Amniotic stem cell (primary cell): ENCODE data around the gene CD52.

Experiments used
- DNase-seq: peaks from one replicate; lab custom pipeline; 2025; lab: John Stamatoyannopoulos, UW

The CD52 gene

DNA sequence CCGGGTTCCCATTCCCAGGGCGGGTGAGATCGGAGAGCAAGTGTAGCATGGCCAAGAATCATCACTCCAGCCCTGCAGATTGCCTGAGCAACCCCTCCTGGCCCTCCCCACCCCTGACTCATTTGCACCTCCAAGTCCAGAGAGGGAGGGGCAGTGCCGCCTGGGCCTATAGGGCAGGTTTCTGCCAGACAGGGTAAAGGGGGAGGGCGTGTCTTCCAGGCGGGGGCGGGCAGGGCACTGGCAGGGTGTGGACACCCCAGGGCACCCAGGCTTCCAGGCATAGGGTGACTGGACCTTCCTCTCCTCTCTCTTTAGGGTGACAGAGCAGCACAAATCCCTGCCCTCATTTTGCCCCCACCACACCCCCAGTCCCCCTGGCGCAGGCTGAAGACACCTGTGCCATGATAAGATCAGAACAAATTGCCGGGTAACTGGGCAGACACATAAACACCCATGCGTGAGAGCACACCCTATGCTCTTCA, 39.4 kb downstream of the CD52 start:
- no peak for DNase-seq

GRCh38 chr1:26358411-26359384, 40.9 kb downstream of the CD52 start:
- DNase-seq, result no peak

GRCh38 chr1:26359981-26360806, 42.4 kb downstream of the CD52 start:
- no peak for DNase-seq

GRCh38 chr1:26360807-26361604, 43.2 kb downstream of the CD52 start:
- no peak for DNase-seq

- no peak for DNase-seq
Measured at GRCh38 chr1:26361605-26362122, 43.9 kb downstream of the CD52 start.

DNA sequence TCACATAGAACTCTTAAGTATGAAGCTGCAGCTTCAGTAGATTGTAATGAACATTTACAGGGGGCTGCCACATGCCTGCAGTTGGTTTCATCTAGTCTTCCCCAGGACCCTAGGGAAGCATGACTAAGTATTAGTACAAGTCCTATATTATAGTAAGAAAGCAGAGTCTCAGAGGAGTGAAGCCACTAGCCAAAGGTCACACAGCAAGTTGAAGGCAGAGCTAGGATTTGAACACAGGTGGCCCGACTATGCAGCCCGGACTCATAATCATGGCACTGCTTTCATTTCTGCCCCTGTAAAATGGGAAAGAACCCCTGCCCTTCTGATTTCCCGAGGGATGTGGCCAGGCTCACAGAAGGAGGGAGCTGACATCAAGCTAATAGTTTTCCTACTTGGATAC, 44.6 kb downstream of the CD52 start:
- no peak for DNase-seq

DNA sequence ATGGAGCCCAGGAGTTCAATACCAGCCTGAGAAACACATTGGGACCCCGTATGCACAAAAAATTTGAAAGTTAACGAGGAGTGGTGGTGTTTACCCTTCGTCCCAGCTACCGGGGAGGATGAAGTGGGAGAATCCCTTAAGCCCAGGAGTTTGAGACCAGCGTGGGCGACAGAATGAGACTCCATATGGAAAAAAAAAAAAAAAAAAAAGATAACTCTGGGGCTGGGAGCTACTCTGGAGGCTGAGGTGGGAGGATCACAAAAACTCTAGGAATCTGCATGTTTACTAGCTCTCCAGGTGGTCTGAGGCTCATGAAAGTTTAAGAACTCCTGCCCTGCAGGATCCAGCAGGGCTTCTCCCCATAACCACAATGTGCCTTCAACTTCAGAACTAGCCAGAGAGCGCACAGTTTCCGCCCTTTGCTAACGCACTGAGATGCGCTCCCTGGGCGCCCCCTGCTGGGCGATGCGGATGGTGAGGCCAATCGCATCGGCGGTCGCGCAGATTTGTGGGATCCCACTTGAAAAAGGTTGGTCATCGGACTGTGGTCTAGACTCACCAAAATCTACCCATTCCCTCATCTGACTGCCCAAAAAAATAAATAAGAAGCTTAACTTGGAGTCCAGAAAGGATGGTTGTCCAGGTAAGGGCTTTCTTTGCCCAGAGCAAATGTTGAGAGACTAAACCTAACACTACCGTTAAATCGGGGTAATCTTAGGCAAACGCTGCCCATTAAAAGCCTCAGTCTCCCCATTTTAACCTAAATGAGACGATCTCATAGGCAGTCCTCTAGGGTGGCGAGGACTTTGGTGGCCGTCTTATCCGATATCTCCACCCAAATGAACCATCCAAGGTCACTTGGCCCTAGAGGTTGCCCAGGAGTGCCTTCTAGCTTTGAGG, 46.0 kb downstream of the CD52 start:
- DNase-seq, result no peak

DNA sequence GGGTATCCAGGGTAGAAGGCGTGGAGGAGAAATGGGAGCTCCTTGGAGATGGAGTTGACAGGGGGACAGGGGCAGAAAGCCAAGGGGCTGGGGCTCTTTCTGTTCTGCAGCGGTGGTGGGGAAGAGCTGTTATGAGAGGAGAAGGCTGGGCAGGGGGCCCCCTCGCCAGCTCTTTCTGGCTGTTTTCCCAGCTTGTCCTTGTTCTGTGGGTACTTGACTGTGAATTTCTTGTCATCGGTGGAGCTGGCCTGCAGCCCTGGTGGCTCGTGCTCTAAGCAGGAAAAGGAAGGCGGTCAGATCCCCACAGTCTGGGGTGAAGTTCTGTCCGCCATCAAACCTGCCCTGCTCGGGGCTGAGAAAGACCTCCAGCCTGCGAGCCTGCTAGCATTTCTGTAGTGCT, 47.2 kb downstream of the CD52 start:
- no peak for DNase-seq

DNA sequence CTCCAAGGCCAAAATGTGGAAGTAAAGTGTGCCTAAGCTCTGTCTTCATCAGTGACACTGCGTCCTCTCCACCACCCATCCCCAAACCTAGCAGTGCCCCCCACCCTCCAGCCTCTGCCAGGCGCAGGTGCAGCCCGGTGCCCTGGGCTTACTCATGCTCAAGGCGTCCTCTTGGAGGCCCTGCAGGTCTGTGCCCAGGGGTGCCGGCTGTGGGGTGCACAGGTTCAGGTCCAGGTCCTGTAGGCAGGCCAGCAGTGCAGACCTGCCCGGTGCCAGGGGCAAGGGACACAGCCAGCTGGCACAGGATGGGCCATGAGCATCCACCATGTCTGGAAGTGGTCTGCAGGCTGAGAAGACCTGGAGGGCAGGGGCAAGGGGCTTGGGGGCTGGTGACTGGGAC, 49.7 kb downstream of the CD52 start:
- DNase-seq, result no peak

GRCh38 chr1:26368006-26368405, 50.2 kb downstream of the CD52 start:
- no peak for DNase-seq

GRCh38 chr1:26368486-26368885, 50.7 kb downstream of the CD52 start:
- DNase-seq, result no peak
